RKO (cell line): ENCODE data around the gene STRA8.

ENCODE experiments used
- DNase-seq: peaks from one replicate; pipeline ENCODE4 v3.0.0-alpha.2; 2016; ENCODE audit warnings: low spot score

STRA8 gene

DNA sequence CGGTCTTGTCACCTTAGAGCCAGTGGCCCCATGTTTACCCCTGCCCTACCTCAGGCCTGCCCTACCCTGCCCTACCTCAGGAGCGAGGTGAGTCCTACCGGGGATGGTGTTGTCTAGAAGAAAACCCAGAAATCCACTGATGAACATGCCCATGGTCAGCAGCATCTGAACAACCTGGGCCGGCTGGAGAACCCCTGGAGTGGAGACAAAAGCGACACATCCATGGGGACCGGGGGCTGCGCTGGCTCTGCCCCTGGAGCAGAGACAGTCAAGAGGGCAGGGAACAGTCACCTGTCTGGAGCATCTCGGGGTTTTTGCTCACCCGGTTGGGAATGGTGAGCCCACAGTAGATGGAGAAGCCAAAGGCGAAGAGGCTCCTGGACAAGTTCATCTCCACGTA lies 36.3 kb downstream of the STRA8 start:
- no peak for DNase-seq

DNA sequence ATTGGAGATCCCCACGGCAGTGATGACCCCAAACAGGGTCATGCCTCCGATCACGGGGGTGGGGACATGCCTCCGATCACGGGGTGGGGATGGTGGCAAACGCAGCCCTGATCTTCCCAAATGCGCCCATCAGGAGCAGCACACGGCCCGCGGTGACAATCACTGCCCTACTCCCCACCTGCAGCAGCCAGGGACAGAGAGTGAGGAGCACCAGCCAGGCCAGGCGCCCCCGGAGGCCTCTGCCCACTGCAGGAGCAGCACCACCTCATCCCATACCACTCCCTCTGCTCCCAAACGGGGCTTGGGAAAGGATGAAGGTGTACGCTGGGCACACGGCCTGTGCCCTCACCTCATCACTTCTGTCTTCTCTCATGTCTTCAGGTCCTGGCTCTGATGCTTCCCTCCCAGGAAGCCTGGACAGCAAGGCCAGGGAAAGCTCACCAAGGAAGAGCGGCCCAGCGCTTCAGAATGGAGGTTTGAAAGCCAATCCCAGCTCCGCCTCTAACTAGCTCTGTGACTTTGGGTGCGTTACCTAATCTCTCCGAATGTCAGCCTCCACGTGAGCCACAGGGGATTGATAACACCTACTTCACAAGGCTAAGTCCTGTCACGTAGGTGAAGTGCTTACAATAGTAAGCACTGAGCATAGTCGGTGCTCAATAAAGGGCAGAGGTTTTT lies 37.1 kb downstream of the STRA8 start:
- DNase-seq: no peak

DNA sequence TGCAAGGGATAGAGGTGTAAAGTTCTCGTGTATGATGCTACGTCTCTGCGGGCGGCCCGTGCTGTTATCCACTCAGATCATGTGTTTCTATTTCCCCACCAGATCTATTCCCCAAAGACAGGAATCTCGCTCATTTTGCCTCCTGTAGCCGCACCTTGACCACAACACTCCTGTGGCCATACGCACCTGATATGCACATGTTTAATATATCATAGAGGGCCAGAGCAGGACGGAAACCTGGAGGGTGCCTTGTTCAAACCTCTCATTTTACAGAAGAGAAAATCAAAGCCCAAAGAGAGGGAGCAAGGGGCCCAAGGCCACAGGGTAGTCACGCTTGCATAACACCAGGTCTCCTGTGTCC lies 37.6 kb downstream of the STRA8 start:
- no peak for DNase-seq

DNA sequence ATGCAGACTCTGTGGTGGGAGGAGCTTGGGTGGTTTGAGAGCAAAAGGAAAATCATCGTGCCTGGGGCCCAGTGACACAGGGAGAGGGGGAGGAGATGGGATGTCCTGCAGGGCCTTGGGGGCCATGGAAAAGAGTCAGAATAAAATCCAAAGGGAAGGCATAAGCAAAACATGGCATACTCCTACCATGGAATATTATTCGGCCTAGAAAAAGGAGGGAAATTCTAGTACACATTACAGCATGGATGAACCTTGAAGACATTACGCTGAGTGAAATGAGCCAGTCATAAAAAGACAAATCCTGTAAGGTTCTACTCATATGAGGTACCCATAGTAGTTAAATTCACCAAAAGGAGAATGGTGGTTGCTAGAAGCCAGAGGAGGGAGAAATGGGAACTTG lies 38.7 kb downstream of the STRA8 start:
- DNase-seq: no peak

DNA sequence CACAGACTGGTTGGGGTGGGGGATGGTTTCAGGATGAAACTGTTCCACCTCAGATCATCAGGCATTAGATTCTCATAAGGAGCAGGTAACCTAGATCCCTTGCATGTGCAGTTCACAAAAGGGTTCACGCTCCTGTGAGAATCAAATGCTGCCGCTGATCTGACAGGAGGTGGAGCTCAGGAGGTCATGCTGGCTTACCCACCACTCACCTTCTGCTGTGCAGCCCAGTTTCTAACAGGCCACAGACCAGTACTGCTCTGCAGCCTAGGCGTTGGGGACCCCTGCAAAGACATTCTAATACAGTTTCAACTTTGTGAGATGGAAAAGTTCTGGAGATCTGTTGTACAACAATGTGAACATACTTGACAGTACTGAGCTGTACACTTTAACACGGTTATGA lies 39.9 kb downstream of the STRA8 start:
- no peak for DNase-seq

DNA sequence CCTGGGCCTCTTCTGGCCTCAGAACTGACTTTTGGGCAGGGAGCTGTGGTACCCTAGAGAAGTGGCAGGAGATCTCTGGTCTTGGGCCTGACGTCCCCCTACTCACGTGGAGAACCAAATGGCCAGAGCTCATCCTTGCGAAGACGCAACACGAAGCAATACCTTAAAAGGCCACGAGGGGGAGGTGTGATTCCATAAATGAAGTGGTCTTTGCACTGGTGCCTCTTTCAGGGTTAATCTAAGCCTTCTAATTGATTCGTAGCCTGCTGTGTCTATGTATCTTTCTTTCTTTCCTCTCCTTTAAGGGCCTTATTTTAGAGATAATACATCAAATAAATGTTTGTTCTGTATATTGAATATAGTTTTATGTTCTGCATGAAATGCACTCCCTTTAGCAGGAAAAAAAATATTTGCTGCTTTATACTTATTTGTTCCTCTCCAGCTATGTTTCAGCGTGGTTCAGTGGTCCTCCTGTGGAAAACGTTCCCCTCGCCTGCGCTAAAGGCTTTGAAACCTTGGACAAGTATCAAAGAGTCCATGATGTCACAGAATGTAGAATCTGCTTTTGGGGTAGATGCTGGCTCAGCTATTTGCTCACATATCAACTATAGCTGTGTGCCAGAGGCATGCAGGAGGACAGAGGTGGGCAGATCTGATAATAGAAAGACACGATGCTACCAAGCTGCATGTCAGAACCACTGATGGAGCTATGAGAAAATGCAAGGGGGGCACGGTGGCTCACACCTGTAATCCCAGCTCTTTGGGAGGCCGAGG lies 41.0 kb downstream of the STRA8 start:
- DNase-seq: peak; percentile 82

DNA sequence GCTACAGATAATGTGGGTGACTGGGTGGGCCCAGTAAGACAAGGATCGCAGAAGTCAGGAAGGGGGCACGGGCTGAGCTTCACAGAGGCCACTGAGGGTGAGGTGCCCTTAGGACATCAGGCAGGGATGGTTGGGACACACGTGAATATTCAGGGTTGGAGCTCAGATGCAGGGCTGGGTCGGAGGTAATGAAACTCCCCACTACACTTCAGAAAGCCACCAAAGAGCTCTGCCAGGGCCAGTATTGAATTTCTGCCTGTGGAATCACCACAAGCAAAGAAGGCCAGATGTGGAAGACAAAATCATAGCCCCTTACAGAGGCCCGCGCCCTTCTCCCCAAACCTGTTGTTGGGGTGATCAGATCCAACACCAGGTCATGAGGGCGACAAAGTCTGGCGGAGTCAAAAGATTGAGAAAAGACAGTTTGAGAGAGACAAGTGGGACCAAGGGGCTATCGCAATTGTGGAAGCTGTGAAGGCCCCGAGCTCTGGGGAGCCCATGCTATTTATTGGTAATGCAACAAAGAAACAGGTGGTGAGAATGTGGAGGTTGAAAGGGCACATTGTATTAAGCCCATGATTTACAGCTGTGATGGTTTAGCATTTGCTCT lies 42.4 kb downstream of the STRA8 start:
- DNase-seq: no peak

DNA sequence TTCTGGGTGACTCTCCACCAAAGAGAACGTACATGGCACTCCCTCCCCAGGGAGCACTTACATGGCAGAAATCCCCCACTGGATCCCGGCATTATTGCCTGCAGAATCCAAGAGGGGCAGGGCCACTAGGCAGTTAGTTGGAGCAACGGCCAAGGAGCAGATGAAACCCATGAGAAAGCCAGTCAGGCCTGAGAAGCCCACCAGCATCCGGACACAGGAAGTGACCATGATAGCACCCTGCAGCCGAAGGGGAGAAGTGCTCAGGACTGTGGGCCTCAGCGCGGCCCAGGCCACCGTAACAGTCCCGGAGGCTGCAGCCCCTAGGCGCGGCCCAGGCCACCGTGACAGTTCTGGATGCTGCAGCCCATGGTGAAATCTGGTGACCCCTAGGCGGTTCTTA lies 43.5 kb downstream of the STRA8 start:
- no peak for DNase-seq

DNA sequence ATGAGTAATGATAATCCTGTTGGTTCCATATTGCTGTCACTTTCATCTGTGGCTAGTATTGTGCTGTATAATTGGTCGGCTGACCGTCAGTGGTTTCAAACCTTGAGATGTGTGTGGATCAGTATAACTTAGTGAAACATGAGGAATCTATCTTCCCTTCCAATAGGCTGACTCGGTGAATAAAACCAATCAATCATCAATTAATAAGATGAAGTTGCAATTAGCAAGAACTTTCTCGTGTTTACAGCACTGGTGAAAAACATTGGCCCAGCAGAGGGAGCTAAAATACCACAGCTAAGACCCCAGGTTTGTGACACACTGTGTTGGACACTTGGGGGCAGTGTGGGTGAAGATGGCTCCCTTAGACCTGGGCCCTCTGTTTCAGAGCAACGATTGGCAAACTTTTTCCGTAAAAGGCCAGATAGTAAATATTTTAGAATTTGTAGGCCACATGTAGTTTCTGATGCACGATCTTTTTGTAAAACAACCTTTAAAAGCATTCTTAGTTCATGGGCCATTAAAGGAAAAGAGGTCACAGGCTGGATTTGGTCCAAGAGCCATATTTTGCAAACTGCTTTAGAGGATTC lies 47.8 kb downstream of the STRA8 start:
- DNase-seq: peak; percentile 91

DNA sequence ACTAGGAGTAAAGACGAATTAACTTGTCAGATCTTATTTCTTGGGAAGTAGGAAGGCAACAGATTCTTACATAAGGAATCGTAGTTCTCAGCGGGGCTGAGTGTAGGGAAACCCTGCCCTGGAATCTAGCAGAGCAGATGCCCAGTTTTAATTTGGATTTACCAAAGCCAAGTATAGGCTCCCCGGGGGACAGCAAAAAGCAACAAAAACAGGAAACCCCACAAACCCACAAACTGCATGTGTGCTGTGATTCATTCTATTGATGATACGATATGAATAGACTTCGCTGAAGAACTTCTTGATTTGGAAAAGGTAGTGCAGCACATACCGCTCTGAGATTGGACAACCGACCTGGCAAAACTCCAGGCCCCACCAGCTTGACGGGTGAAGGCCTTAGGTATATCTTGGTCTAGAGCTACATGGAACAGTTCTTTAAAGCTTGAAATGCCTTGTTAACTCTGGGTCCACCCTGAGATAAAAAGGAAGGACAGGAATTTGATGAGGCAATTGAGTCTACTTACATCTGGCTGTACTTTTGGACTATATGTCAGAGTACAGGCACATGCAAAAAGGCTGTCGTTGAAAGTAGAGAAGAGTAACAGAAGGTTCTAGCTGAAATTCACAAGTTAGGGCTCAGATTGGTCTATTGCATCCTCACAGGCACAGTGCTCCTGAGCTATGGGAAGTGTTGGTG lies 49.1 kb downstream of the STRA8 start:
- no peak for DNase-seq

DNA sequence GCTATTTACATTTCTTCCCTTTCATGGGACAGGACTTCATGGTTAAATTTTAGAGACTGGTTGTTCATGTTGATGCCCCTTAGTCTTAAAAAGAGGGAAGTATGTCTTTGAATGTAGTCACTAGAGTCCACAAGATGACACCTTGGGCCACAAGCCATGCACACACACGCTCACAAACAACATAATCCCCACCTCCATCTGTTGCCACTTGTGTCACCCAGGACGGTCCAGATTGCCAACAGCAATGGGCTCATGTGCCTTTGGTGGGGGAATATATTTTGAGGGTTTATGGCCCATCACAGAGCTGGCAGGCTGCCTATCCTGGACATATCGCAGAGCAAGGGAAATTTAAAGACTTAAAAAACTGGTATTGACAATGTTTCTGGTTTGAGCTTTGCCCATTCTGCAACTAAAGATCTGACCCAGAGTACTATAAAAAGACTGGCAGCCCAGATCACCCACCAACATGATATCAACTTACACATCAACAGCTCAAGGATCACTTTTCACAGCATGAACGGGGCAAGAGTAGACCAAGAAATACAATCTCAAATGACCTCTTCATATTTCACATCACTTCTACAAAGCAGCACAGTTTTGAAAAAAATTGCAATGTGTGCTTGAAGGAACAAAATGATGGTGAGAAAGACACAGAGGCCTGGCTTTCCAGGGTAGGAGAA lies 50.5 kb downstream of the STRA8 start:
- no peak for DNase-seq

DNA sequence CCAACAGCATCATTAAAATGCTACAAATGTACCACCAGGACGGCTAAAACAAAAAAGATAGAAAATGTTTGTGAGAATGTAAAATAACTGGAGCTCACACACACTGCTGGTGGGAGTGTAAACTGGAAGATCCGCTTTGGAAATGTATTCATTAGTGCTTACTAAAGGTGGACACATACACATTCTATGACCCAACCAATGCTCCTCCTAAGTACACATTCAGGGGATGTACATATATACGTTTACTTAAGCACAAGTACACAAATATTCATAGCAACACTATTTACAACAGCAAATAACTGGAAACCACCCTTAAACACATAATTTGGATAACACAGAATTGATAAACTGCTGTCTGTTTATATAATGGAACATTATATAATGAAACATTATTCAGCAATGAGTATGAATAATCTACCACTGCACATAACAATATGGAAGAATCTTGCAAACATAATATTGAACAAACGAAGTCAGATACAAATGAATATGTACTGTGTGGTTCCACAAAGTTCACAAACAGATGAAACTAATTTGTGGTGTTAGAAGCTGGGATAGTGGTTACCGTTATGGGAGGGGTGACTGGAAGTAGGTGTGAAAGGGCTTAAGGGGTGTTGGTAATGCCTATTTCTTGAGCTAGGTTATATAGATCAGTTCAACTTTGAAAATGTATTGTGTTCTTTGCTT lies 52.1 kb downstream of the STRA8 start:
- DNase-seq: no peak

DNA sequence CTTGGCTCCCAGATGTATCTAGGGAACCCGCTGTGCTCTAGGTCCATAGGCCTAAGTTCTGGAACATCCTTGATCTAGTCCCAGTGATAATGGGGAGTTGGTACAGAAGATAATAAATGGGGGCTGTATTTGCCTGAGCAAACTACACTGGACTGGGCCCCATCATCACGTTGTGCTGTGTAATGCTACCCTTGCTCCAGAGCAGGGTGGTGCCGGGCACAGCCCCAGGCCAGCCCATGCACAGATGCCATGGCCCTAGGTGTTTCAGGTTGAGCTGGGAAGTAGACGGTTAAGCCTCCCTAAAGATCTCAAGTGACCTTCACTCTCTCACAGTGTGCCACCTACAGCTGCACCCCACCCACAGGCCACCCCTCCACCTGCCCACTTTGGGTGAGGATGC lies 53.2 kb downstream of the STRA8 start:
- no peak for DNase-seq

DNA sequence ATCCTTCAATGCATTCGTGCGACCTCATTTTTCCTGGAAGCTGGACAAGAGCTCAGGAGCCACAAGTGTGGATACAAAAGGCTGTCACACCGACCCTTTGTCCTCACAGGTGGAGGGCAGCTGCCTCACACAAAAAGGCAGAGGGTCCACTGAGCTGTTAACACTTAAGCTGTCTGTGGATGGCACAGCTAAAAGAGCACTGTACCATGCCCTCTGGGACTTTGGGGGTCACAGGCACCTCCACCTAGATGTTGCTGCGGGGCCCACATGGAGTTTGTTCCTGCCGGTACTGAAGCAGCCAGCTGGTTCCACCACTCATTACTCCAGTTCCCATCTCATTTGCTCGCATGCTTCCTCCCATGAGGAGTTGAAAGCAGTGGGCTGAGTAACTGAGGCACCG lies 57.0 kb downstream of the STRA8 start:
- DNase-seq: no peak

DNA sequence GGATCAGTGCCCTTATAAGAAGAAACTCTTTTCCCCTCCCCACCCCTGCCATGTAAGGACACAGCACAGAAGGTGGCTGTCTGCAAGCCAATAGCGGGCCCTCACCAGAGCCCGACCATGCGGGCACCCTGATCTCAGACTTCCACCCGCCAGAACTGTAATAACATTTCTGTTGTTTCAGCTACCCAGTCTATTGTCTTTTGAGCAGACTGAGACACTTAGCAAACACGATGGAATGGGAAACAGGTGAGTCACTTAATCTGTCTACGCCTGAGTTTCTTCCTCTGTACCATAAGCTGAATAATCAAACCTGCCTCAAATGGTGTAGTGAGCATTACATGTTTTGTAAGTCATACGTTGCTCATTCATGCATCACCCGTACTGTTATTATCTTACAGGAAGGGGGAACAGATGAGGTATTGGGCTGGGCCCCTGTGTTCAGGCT lies 58.2 kb downstream of the STRA8 start:
- DNase-seq: peak; percentile 92

DNA sequence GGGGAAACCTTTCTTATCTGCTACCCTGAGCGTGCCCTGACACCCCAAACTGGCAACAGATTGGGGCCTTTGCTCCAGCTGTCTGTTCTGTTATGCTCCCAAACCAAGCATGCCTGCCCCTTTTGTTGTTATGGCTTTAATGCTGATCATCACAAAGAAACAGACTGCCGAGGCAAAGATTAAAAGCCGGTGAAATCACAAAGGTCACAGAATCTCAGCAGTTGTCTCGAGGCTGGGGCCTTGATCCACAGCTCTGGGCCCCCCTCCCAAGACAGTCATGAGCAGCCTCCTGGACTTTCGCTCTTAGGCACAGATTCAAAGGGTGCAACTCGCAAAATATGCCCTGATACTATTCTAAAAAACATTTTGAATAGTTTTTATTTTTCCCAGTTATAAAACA lies 65.6 kb downstream of the STRA8 start:
- DNase-seq: no peak

DNA sequence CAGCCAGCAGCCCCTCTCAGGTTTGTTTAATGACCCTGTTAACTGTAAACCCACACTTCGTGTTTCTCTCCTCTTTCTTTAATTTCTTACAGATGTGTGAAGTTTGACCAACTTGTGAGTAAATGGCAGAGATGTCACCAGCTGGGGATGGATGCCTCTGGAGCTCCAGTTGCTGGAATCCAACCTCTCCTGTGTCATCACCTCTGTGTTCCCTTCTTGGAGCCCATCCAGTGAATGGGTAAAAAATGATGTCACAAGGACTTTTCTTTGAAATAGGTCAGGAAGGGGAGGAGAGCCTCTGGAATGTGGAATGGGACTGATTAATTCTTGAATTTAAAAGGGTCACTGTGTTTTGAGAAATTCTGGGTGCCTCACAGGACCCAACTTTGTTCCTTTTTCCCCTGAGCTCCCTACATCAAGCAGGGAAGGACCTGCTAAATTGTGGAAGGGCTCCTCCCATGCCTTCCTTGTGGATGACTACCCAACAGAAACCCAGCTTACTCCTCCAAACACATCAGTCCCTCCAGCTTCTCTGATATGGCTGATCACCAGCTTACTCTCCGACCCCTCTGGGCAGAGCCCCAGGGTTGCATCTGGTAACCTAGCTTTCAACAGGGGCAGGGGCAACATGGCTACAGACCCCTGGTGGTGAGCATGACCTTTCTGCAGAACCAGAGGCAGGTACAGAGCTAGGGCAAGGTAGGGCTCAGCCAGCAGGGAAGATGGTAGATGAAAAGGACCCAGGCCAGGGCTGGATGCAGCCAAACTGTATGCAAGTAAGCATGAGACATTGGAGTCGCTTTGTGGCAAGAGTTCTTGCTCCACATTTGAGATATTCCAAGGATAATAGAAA lies 67.5 kb downstream of the STRA8 start:
- no peak for DNase-seq
